GM19238 (cell line): Measurements from ENCODE around the gene SVEP1.

Experiments
- DNase-seq: peaks from one replicate; pipeline ENCODE4 v3.0.0; 2011; ENCODE audit warnings: low spot score; ENCODE audit not compliant: insufficient read length

The SVEP1 gene

DNA sequence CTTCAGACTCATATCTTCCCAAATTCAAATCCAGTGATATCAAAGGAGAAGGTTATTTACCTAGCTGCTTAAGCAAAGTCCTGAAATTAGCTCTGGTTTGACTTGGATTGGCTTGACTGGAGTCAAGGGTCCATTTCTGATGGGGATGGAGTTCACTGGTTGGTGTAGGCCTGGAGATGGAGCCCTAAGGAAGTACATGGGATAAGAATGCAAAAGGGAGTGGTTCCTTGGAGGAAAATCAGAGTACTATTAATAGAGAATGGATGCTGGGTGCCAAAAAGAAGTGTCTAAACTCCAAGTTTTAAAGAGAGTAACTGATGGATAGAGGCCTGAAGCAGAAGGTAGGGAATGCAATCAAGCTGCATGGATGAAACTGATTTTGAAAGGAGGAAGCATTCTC, 255.7 kb downstream of the SVEP1 start:
- no peak for DNase-seq

DNA sequence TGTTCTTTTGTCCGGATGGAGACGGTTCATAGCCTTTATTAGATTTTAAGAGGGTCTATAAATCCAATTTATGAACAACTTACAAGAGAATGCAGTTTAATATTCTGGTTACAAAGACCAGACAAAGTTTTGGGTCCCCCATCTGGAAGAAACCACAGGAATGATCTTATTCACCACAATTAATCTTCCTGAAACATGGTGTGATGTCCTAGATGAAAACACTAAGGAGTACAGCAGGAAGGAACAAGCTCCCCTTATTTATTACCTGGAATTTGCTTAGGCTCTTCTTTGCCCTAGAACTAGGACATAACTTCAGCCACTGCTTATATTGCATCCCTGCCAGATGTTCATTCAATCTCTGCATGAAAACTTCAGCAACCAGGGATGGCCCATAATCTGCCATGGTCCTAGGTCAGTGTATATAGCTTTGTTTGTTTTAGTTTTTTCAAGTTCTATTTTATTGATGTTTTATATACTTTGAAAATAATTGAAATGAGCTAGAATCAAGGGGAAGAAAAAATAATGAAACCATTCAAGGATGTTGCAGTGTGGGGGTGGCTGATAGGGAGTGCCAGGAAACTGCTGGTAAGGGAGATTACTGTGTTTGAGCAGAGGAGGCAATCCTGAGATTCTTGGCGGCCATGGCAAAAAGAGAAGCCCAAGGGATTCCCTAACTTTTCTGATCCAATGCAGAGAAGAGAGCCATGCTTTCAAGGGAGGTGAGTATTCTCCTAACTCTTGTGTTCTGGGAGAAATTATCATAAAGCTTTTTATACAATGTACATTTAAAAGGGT, 258.7 kb downstream of the SVEP1 start:
- no peak for DNase-seq

DNA sequence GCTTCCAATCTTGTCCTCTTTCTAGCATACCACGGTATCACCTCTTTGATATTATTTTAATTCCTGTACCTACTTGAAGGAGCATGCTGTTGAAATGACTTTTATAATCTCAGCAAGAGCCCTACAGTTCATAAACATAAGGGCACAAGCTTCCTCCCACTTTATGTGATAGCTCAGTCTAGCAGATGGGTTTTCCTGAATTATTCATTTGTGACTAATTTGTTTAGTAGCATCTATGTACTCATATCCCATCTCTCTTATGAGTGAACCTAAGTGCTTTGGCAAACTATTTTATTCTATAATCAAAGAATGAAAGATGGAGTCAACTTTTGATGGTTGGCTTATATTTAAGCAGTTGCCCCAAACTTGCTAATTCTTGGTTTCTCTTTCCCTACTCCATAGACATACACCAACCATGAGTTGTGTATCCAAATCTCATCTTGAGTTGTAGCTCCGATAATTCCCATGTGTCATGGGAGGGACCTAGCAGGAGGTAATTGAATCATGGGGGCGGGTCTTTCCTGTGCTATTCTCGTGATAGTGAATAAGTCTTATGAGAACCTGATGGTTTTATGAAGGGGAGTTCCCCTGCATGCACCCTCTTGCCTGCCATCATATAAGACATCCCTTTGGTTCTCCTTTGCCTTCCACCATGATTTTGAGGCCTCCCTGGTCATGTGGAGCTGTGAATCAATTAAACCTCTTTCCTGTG, 259.6 kb downstream of the SVEP1 start:
- no peak for DNase-seq

DNA sequence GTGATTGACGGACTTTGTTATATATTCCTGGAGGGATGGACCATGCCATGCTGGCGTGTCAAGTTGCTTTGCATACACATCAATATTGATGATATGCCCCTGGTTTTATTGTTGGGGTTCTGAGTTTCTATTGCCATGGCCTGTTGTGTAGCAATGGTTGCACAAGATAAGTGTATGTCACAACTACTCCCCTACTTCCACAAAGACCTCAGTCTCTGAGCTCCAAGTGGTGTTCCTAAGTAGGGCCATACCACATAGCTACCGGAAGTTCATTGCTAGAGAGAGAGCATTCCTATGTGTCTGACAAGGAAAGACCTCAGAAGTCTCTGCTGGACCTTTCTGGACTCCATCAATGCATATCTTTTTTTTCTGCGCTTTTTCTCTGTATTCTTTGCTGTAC, 261.6 kb downstream of the SVEP1 start:
- no peak for DNase-seq

DNA sequence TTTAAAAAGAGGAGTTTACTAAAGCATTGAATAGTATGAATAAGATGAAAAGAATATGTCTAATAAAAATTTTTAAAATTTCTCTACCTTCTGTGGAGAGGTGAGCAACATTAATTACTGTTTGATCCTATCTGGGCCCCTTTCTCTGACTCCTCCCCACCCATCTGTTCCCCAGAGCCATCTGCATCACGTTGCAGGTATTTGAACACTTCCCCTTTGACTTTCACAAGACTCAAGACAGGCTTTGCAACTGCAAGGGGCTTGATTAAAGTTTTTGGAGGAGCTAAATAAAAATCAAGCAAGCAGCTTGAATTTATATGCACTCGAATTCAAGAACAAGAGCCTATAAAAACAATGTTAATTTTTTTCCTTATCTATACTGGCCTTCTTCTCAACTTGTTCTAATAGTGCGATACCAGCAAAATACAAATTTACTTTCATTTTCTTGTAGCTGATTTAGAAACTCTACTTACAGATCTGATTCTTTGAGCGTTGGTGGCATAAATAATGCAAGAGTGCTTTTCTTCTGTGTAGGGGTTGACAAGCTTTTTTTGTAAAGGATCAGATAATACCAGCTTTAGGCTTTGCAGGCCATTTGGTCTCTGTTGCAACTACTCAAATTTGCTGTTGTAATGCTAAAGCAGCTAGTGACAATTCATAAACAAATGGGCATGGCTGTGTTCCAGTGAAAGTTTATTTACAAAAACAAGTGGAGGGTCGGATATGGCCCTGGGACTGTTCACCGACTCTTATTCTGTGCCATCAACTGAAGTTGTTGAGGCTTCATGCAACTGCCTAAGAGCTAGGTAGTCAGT, 263.1 kb downstream of the SVEP1 start:
- peak; percentile 37 for DNase-seq
